Measurements from ENCODE around the gene TNFRSF14. TPM values are rescaled to one million over a fixed set of nuclear protein-coding genes. Genes with fewer than 3 reads are reported as not detected.

Gene TNFRSF14
- total and polyA plus RNA-seq, 2 of the 13 experiments (the other 11 are each of a cell fraction or from before 2014, with no cell fraction given): 11.9 to 49.9 TPM

DNA sequence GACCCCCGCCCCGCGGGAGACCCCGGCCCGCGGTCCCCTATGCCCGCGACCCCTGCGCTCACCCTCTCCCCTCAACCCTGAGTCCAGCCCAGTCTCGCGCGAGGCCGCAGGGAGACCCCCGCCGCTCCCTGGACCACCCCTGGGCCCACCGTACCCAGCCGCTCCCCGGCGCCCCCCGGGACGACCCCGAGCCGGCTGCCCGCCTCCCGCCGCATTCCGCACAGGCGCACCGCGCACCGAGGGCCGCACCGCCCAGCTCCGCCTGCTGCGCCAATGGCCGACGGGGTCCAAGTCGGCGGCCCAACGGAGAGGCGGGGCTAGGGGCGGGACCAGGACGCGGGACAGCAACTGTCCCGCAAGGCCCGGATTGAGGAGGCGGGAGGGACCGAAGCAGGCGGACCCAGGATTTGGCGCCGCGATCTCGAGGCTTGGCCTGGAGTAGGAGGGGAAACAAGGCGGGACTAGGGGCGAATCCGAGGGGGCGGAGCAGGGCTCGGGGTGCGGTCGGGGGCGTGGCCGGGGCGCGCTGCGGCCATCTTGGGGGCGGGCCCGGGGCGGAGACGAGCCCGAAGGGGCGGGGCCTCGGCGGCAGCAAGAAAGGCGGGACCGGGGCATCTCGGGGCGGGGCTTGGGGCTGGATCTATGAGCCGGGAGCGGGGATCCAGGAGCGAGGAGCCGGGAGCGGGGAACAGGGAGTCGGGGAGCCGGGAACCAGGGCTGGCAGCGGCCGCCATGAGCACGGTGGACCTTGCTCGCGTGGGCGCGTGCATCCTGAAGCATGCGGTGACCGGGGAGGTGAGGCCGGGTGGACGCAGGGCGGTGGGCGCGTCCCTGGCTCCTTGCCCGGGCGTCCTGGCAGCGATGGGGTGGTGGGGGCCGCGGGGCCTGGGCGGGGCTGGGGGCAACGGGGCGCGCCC, 30.2 kb downstream of the TNFRSF14 start, which contains the start of gene PRXL2B (continued):
- TF ChIP-seq, protein P1, sequence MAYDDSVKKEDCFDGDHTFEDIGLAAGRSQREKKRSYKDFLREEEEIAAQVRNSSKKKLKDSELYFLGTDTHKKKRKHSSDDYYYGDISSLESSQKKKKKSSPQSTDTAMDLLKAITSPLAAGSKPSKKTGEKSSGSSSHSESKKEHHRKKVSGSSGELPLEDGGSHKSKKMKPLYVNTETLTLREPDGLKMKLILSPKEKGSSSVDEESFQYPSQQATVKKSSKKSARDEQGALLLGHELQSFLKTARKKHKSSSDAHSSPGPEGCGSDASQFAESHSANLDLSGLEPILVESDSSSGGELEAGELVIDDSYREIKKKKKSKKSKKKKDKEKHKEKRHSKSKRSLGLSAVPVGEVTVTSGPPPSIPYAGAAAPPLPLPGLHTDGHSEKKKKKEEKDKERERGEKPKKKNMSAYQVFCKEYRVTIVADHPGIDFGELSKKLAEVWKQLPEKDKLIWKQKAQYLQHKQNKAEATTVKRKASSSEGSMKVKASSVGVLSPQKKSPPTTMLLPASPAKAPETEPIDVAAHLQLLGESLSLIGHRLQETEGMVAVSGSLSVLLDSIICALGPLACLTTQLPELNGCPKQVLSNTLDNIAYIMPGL (CRISPR knock-in tag; IDR thresholded peaks at IDR 0.05; ENCODE audit: borderline replicate concordance in 1 of 2, low read depth in 1 of 2): peak in 1 of 2 experiments; percentile 23; a peak in 1 of 4 replicates
- TF ChIP-seq ZNF101 (CRISPR knock-in tag; IDR thresholded peaks at IDR 0.05; ENCODE audit: borderline replicate concordance, low read depth) (no peak), NFIB (CRISPR knock-in tag; IDR thresholded peaks at IDR 0.05; ENCODE audit: borderline replicate concordance) (no peak), PTBP1 (IDR thresholded peaks at IDR 0.05; ENCODE audit: low read depth, low read length, poor library complexity, severe bottlenecking) (no peak), ZFP1 (CRISPR knock-in tag; IDR thresholded peaks at IDR 0.05) (no peak), MIXL1 (CRISPR knock-in tag; IDR thresholded peaks at IDR 0.05) (no peak), ZFP41 (CRISPR knock-in tag; IDR thresholded peaks at IDR 0.05; ENCODE audit: borderline replicate concordance) (no peak), ZNF468 (CRISPR knock-in tag; IDR thresholded peaks at IDR 0.05) (no peak), SOX13 (IDR thresholded peaks at IDR 0.05) (no peak), SOX13 (CRISPR knock-in tag; conservative IDR thresholded peaks at IDR 0.05 in 1 of 2, IDR thresholded peaks at IDR 0.05 in 1 of 2) (no peak), ZNF383 (CRISPR knock-in tag; IDR thresholded peaks at IDR 0.05; ENCODE audit: borderline replicate concordance) (no peak), KDM6A (CRISPR knock-in tag; IDR thresholded peaks at IDR 0.05; ENCODE audit: low read depth) (no peak)
- TF ChIP-seq, protein P2, sequence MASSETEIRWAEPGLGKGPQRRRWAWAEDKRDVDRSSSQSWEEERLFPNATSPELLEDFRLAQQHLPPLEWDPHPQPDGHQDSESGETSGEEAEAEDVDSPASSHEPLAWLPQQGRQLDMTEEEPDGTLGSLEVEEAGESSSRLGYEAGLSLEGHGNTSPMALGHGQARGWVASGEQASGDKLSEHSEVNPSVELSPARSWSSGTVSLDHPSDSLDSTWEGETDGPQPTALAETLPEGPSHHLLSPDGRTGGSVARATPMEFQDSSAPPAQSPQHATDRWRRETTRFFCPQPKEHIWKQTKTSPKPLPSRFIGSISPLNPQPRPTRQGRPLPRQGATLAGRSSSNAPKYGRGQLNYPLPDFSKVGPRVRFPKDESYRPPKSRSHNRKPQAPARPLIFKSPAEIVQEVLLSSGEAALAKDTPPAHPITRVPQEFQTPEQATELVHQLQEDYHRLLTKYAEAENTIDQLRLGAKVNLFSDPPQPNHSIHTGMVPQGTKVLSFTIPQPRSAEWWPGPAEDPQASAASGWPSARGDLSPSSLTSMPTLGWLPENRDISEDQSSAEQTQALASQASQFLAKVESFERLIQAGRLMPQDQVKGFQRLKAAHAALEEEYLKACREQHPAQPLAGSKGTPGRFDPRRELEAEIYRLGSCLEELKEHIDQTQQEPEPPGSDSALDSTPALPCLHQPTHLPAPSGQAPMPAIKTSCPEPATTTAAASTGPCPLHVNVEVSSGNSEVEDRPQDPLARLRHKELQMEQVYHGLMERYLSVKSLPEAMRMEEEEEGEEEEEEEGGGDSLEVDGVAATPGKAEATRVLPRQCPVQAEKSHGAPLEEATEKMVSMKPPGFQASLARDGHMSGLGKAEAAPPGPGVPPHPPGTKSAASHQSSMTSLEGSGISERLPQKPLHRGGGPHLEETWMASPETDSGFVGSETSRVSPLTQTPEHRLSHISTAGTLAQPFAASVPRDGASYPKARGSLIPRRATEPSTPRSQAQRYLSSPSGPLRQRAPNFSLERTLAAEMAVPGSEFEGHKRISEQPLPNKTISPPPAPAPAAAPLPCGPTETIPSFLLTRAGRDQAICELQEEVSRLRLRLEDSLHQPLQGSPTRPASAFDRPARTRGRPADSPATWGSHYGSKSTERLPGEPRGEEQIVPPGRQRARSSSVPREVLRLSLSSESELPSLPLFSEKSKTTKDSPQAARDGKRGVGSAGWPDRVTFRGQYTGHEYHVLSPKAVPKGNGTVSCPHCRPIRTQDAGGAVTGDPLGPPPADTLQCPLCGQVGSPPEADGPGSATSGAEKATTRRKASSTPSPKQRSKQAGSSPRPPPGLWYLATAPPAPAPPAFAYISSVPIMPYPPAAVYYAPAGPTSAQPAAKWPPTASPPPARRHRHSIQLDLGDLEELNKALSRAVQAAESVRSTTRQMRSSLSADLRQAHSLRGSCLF (CRISPR knock-in tag; IDR thresholded peaks at IDR 0.05; ENCODE audit: borderline replicate concordance): no peak
- TF ChIP-seq, protein P3, sequence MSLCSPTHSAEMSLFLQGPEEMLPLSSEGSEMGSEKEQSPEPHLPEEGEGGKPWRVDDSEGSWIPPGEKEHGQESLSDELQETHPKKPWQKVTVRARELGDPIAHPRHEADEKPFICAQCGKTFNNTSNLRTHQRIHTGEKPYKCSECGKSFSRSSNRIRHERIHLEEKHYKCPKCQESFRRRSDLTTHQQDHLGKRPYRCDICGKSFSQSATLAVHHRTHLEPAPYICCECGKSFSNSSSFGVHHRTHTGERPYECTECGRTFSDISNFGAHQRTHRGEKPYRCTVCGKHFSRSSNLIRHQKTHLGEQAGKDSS (CRISPR knock-in tag; IDR thresholded peaks at IDR 0.05; ENCODE audit: borderline replicate concordance, low read depth): no peak
- TF ChIP-seq, protein P4, sequence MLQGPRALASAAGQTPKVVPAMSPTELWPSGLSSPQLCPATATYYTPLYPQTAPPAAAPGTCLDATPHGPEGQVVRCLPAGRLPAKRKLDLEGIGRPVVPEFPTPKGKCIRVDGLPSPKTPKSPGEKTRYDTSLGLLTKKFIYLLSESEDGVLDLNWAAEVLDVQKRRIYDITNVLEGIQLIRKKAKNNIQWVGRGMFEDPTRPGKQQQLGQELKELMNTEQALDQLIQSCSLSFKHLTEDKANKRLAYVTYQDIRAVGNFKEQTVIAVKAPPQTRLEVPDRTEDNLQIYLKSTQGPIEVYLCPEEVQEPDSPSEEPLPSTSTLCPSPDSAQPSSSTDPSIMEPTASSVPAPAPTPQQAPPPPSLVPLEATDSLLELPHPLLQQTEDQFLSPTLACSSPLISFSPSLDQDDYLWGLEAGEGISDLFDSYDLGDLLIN (CRISPR knock-in tag; IDR thresholded peaks at IDR 0.05; ENCODE audit: borderline replicate concordance): no peak
- TF ChIP-seq, protein P5, sequence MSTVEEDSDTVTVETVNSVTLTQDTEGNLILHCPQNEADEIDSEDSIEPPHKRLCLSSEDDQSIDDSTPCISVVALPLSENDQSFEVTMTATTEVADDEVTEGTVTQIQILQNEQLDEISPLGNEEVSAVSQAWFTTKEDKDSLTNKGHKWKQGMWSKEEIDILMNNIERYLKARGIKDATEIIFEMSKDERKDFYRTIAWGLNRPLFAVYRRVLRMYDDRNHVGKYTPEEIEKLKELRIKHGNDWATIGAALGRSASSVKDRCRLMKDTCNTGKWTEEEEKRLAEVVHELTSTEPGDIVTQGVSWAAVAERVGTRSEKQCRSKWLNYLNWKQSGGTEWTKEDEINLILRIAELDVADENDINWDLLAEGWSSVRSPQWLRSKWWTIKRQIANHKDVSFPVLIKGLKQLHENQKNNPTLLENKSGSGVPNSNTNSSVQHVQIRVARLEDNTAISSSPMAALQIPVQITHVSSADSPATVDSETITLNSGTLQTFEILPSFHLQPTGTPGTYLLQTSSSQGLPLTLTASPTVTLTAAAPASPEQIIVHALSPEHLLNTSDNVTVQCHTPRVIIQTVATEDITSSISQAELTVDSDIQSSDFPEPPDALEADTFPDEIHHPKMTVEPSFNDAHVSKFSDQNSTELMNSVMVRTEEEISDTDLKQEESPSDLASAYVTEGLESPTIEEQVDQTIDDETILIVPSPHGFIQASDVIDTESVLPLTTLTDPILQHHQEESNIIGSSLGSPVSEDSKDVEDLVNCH (CRISPR knock-in tag; IDR thresholded peaks at IDR 0.05): peak; percentile 85; the same call in 1 of the 2 replicates

Data from HepG2 (cell line).